HG03460 (cell line): Measurements from ENCODE around the gene PROSER3.
"Not testable (repeated sequence)": the region's sequence is repeated elsewhere in the genome, so short reads cannot be mapped to it uniquely, and the experiment has no call there.

Experiments
- ATAC-seq: cut with Tn5 transposase; IDR thresholded peaks from one replicate; pipeline ENCODE4 v1.9.1; 2021; ENCODE audit not compliant: unreplicated experiment

Gene PROSER3

GRCh38 chr19:35722461-35722860 lies 35.5 kb upstream of the PROSER3 start:
- ATAC-seq: no peak

- no peak for ATAC-seq
Measured at GRCh38 chr19:35722897-35723296, 35.1 kb upstream of the PROSER3 start.

GRCh38 chr19:35723671-35724070 lies 34.3 kb upstream of the PROSER3 start:
- ATAC-seq: no peak

- not testable (repeated sequence) for ATAC-seq
Measured at GRCh38 chr19:35724132-35724531, 33.8 kb upstream of the PROSER3 start.

GRCh38 chr19:35724560-35724959 lies 33.4 kb upstream of the PROSER3 start:
- no peak for ATAC-seq

- no peak for ATAC-seq
Measured at GRCh38 chr19:35725216-35725861, 32.6 kb upstream of the PROSER3 start.

GRCh38 chr19:35727053-35727955 lies 30.7 kb upstream of the PROSER3 start:
- ATAC-seq: no peak

- ATAC-seq: no peak
Measured at GRCh38 chr19:35727956-35728706, 29.8 kb upstream of the PROSER3 start.

GRCh38 chr19:35729021-35729420 lies 29.0 kb upstream of the PROSER3 start:
- no peak for ATAC-seq

- ATAC-seq: no peak
Measured at GRCh38 chr19:35729763-35730162, 28.2 kb upstream of the PROSER3 start.

GRCh38 chr19:35730326-35730725 lies 27.6 kb upstream of the PROSER3 start:
- ATAC-seq: no peak

GRCh38 chr19:35731353-35731752 lies 26.6 kb upstream of the PROSER3 start:
- no peak for ATAC-seq

- no peak for ATAC-seq
Measured at GRCh38 chr19:35731779-35732405, 26.1 kb upstream of the PROSER3 start.

- ATAC-seq: no peak
Measured at GRCh38 chr19:35732540-35733179, 25.3 kb upstream of the PROSER3 start.

- ATAC-seq: no peak
Measured at GRCh38 chr19:35733180-35734125, 24.5 kb upstream of the PROSER3 start.

- no peak for ATAC-seq
Measured at GRCh38 chr19:35734273-35734672, 23.7 kb upstream of the PROSER3 start.

GRCh38 chr19:35734889-35735288 lies 23.1 kb upstream of the PROSER3 start:
- ATAC-seq: no peak

- no peak for ATAC-seq
Measured at GRCh38 chr19:35736913-35737886, 20.8 kb upstream of the PROSER3 start.
